GM23338 (cell line): ENCODE data around the gene TIAM1. TPM values are rescaled to one million over a fixed set of nuclear protein-coding genes. Genes with fewer than 3 reads are reported as not detected.

Experiments used
- ATAC-seq: fragments of 200-7000 bp; cut with Tn5 transposase; 3 replicates; pipeline ENCODE4 v1.9.1; 2020
- DNase-seq: peaks from one replicate; pipeline ENCODE4 v3.0.0-alpha.2; 2015; ENCODE audit warnings: low spot score
- H2AFZ ChIP-seq: fragments of 200-600 bp; sonication (generic); 2 replicates; pipeline ENCODE4 v1.8.0; 2016; ENCODE audit warnings: antibody characterized with exemption, mild to moderate bottlenecking, moderate library complexity
- H3F3A ChIP-seq: fragments of 200-600 bp; sonication (generic); replicated peaks from 2 replicates; pipeline ENCODE4 v1.8.0; 2017; ENCODE audit warnings: antibody characterized with exemption, mixed run types, low read depth
- H3K27ac ChIP-seq: fragments of 200-600 bp; sonication (generic); 2 replicates; pipeline ENCODE4 v1.6.1; 2016; ENCODE audit warnings: low read depth
- H3K27me3 ChIP-seq: fragments of 200-600 bp; sonication (generic); 2 replicates; pipeline ENCODE4 v1.8.0; 2016; ENCODE audit warnings: mild to moderate bottlenecking, mixed run types, moderate library complexity; ENCODE audit not compliant: insufficient read depth
- H3K36me3 ChIP-seq: fragments of 200-600 bp; sonication (generic); 2 replicates; pipeline ENCODE4 v1.8.0; 2016; ENCODE audit warnings: mild to moderate bottlenecking; ENCODE audit not compliant: insufficient read depth
- H3K4me1 ChIP-seq: fragments of 200-600 bp; sonication (generic); 2 replicates; pipeline ENCODE4 v1.8.0; 2016; ENCODE audit warnings: mild to moderate bottlenecking, moderate library complexity; ENCODE audit not compliant: insufficient read depth
- H3K4me2 ChIP-seq: fragments of 200-600 bp; sonication (generic); 2 replicates; pipeline ENCODE4 v1.7.1; 2017; ENCODE audit warnings: mixed run types
- H3K4me3 ChIP-seq: fragments of 200-600 bp; sonication (generic); 2 replicates; pipeline ENCODE4 v1.6.1; 2016; ENCODE audit warnings: mixed run types
- H3K79me2 ChIP-seq: fragments of 200-600 bp; sonication (generic); replicated peaks from 2 replicates; pipeline ENCODE4 v1.8.0; 2017; ENCODE audit warnings: mild to moderate bottlenecking; ENCODE audit not compliant: insufficient read depth
- H3K9me2 ChIP-seq: fragments of 200-600 bp; sonication (generic); 2 replicates; pipeline ENCODE4 v1.8.0; 2017; ENCODE audit not compliant: insufficient read depth
- H4K20me1 ChIP-seq: fragments of 200-600 bp; sonication (generic); replicated peaks from 2 replicates; pipeline ENCODE4 v1.8.0; 2017; ENCODE audit warnings: mild to moderate bottlenecking; ENCODE audit not compliant: insufficient read depth
- H3K27ac Mint-ChIP-seq: 2 replicates; pipeline ENCODE4 v1.8.0; 2020; ENCODE audit warnings: inconsistent platforms, mild to moderate bottlenecking, moderate library complexity, mixed read lengths
- H3K27me3 Mint-ChIP-seq: 3 replicates; pipeline ENCODE4 v1.8.0; 2022; ENCODE audit warnings: low read depth, mild to moderate bottlenecking, moderate library complexity, mixed read lengths, inconsistent platforms; ENCODE audit not compliant: insufficient read depth, poor library complexity
- H3K36me3 Mint-ChIP-seq: 3 replicates; pipeline ENCODE4 v1.8.0; 2021; ENCODE audit warnings: low read depth, mild to moderate bottlenecking, inconsistent platforms, moderate library complexity, mixed read lengths
- H3K4me1 Mint-ChIP-seq: 3 replicates; pipeline ENCODE4 v1.8.0; 2020; ENCODE audit warnings: mild to moderate bottlenecking, inconsistent platforms, mixed read lengths
- H3K4me3 Mint-ChIP-seq: 3 replicates; pipeline ENCODE4 v1.8.0; 2021; ENCODE audit warnings: moderate library complexity, mild to moderate bottlenecking, inconsistent platforms, mixed read lengths
- H3K9me3 Mint-ChIP-seq: 3 replicates; pipeline ENCODE4 v1.8.0; 2020; ENCODE audit warnings: moderate library complexity, mild to moderate bottlenecking, inconsistent platforms, mixed read lengths
- CREB1 ChIP-seq: fragments of 250-450 bp; sonication (Bioruptor Pico); IDR thresholded peaks from 2 replicates; pipeline ENCODE4 v1.5.0; 2020; ENCODE audit warnings: low read depth, mild to moderate bottlenecking, moderate library complexity
- EZH2 ChIP-seq: fragments of 200-600 bp; sonication (generic); IDR thresholded peaks from one replicate; pipeline ENCODE4 v1.8.0; 2017; ENCODE audit warnings: antibody characterized with exemption, mild to moderate bottlenecking, low read depth; ENCODE audit not compliant: unreplicated experiment
- EZH2phosphoT487 ChIP-seq: fragments of 200-600 bp; sonication (generic); IDR thresholded peaks from one replicate; pipeline ENCODE4 v1.8.1; 2018; ENCODE audit warnings: antibody characterized with exemption; ENCODE audit not compliant: unreplicated experiment
- JUNB ChIP-seq: IDR thresholded peaks from one replicate; pipeline ENCODE4 v1.6.1; 2016; ENCODE audit warnings: antibody characterized with exemption; ENCODE audit not compliant: unreplicated experiment
- NANOG ChIP-seq: IDR thresholded peaks from 2 replicates; pipeline ENCODE4 v1.6.1; 2016; ENCODE audit warnings: antibody characterized with exemption, borderline replicate concordance
- POLR2AphosphoS5 ChIP-seq: IDR thresholded peaks from 2 replicates; pipeline ENCODE4 v1.6.1; 2016; ENCODE audit warnings: antibody characterized with exemption, low read depth
- STAT1 ChIP-seq: IDR thresholded peaks from one replicate; pipeline ENCODE4 v1.6.1; 2016; ENCODE audit warnings: antibody characterized with exemption; ENCODE audit not compliant: unreplicated experiment
- ZNF114 ChIP-seq: fragments of 250-450 bp; sonication (Bioruptor Pico); IDR thresholded peaks from 2 replicates; pipeline ENCODE4 v1.5.0; 2020; ENCODE audit warnings: mild to moderate bottlenecking, moderate library complexity
- ZNF331 ChIP-seq: fragments of 250-450 bp; sonication (Bioruptor Pico); IDR thresholded peaks from 2 replicates; pipeline ENCODE4 v1.5.0; 2020; ENCODE audit warnings: low read depth, mild to moderate bottlenecking, moderate library complexity
- polyA plus RNA-seq: library from polyadenylated mRNA; unstranded; fragments of >200 nt; fragmentation: Nextera tagmentation; extraction: Ambion mirVana; gene quantifications from 2 replicates; pipeline ENCODE4 v1.2.1, GENCODE V29; 2016
- total RNA-seq: library from RNA; depleted of rRNA; stranded (reverse); fragments of >200 nt; shearing (Covaris generic); gene quantifications from 2 replicates; pipeline ENCODE4 v1.2.3, GENCODE V29; 2014
- TF ChIP-seq, protein P1 (sequence below): IDR thresholded peaks from 2 replicates; pipeline ENCODE4 v1.6.1; 2016; ENCODE audit warnings: antibody characterized with exemption
- TF ChIP-seq, protein P2 (sequence below): fragments of 250-450 bp; sonication (Bioruptor Pico); IDR thresholded peaks from 2 replicates; pipeline ENCODE4 v1.5.0; 2020; ENCODE audit warnings: mild to moderate bottlenecking, moderate library complexity
- TF ChIP-seq, protein P3 (sequence below), 2 experiments: fragments of 200-600 bp in 1 of 2; sonication (generic) in 1 of 2; conservative IDR thresholded peaks; 2 replicates each; pipeline versions ENCODE4 v1.5.1 to v1.6.1; 2016 to 2017; ENCODE audit warnings: antibody characterized with exemption in 2 of 2, low read depth in 2 of 2, mild to moderate bottlenecking in 2 of 2, moderate library complexity in 1 of 2
- TF ChIP-seq, protein P4 (sequence below): IDR thresholded peaks from one replicate; pipeline ENCODE4 v1.6.1; 2018; ENCODE audit warnings: antibody characterized with exemption; ENCODE audit not compliant: unreplicated experiment

Gene TIAM1
- total and polyA plus RNA-seq, 2 experiments from 2014 or later, result 18.5 to 20.0 TPM

DNA sequence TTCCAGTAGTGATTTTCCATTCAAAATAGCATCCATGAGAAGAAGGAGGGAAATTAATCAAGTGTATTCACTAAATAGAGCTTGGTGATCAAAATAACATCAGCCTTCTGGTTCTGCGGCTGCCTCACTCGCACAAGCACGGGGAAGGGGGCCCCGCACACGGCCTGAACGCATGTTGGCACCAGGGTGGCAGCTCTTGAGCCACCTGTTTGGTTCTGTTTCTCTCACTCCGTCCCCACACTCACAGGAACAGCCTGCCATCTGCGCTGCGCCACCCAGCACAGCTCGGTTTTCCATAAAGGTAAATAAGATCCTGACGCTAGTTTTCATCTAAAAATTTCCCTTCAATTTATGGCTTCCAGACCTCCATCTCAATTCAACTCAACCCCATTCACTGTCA lies 49.4 kb downstream of the TIAM1 start:
- TF ChIP-seq CREB1 (CRISPR knock-in tag) (no peak), STAT1 (no peak), JUNB (no peak), EZH2 (no peak), EZH2phosphoT487 (no peak), NANOG (no peak), ZNF114 (no peak), ZNF331 (CRISPR knock-in tag) (no peak), POLR2AphosphoS5 (no peak)
- TF ChIP-seq, protein P1, sequence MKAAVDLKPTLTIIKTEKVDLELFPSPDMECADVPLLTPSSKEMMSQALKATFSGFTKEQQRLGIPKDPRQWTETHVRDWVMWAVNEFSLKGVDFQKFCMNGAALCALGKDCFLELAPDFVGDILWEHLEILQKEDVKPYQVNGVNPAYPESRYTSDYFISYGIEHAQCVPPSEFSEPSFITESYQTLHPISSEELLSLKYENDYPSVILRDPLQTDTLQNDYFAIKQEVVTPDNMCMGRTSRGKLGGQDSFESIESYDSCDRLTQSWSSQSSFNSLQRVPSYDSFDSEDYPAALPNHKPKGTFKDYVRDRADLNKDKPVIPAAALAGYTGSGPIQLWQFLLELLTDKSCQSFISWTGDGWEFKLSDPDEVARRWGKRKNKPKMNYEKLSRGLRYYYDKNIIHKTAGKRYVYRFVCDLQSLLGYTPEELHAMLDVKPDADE, result no peak
- TF ChIP-seq, protein P2, sequence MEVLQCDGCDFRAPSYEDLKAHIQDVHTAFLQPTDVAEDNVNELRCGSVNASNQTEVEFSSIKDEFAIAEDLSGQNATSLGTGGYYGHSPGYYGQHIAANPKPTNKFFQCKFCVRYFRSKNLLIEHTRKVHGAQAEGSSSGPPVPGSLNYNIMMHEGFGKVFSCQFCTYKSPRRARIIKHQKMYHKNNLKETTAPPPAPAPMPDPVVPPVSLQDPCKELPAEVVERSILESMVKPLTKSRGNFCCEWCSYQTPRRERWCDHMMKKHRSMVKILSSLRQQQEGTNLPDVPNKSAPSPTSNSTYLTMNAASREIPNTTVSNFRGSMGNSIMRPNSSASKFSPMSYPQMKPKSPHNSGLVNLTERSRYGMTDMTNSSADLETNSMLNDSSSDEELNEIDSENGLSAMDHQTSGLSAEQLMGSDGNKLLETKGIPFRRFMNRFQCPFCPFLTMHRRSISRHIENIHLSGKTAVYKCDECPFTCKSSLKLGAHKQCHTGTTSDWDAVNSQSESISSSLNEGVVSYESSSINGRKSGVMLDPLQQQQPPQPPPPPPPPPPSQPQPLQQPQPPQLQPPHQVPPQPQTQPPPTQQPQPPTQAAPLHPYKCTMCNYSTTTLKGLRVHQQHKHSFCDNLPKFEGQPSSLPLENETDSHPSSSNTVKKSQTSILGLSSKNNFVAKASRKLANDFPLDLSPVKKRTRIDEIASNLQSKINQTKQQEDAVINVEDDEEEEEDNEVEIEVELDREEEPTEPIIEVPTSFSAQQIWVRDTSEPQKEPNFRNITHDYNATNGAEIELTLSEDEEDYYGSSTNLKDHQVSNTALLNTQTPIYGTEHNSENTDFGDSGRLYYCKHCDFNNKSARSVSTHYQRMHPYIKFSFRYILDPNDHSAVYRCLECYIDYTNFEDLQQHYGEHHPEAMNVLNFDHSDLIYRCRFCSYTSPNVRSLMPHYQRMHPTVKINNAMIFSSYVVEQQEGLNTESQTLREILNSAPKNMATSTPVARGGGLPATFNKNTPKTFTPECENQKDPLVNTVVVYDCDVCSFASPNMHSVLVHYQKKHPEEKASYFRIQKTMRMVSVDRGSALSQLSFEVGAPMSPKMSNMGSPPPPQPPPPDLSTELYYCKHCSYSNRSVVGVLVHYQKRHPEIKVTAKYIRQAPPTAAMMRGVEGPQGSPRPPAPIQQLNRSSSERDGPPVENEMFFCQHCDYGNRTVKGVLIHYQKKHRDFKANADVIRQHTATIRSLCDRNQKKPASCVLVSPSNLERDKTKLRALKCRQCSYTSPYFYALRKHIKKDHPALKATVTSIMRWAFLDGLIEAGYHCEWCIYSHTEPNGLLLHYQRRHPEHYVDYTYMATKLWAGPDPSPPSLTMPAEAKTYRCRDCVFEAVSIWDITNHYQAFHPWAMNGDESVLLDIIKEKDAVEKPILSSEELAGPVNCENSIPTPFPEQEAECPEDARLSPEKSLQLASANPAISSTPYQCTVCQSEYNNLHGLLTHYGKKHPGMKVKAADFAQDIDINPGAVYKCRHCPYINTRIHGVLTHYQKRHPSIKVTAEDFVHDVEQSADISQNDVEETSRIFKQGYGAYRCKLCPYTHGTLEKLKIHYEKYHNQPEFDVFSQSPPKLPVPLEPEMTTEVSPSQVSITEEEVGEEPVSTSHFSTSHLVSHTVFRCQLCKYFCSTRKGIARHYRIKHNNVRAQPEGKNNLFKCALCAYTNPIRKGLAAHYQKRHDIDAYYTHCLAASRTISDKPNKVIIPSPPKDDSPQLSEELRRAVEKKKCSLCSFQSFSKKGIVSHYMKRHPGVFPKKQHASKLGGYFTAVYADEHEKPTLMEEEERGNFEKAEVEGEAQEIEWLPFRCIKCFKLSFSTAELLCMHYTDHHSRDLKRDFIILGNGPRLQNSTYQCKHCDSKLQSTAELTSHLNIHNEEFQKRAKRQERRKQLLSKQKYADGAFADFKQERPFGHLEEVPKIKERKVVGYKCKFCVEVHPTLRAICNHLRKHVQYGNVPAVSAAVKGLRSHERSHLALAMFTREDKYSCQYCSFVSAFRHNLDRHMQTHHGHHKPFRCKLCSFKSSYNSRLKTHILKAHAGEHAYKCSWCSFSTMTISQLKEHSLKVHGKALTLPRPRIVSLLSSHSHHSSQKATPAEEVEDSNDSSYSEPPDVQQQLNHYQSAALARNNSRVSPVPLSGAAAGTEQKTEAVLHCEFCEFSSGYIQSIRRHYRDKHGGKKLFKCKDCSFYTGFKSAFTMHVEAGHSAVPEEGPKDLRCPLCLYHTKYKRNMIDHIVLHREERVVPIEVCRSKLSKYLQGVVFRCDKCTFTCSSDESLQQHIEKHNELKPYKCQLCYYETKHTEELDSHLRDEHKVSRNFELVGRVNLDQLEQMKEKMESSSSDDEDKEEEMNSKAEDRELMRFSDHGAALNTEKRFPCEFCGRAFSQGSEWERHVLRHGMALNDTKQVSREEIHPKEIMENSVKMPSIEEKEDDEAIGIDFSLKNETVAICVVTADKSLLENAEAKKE, result no peak
- TF ChIP-seq, protein P3, sequence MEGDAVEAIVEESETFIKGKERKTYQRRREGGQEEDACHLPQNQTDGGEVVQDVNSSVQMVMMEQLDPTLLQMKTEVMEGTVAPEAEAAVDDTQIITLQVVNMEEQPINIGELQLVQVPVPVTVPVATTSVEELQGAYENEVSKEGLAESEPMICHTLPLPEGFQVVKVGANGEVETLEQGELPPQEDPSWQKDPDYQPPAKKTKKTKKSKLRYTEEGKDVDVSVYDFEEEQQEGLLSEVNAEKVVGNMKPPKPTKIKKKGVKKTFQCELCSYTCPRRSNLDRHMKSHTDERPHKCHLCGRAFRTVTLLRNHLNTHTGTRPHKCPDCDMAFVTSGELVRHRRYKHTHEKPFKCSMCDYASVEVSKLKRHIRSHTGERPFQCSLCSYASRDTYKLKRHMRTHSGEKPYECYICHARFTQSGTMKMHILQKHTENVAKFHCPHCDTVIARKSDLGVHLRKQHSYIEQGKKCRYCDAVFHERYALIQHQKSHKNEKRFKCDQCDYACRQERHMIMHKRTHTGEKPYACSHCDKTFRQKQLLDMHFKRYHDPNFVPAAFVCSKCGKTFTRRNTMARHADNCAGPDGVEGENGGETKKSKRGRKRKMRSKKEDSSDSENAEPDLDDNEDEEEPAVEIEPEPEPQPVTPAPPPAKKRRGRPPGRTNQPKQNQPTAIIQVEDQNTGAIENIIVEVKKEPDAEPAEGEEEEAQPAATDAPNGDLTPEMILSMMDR (conservative IDR thresholded peaks at IDR 0.05; ENCODE audit: low read depth in 2 of 2), result no peak
- TF ChIP-seq, protein P4, sequence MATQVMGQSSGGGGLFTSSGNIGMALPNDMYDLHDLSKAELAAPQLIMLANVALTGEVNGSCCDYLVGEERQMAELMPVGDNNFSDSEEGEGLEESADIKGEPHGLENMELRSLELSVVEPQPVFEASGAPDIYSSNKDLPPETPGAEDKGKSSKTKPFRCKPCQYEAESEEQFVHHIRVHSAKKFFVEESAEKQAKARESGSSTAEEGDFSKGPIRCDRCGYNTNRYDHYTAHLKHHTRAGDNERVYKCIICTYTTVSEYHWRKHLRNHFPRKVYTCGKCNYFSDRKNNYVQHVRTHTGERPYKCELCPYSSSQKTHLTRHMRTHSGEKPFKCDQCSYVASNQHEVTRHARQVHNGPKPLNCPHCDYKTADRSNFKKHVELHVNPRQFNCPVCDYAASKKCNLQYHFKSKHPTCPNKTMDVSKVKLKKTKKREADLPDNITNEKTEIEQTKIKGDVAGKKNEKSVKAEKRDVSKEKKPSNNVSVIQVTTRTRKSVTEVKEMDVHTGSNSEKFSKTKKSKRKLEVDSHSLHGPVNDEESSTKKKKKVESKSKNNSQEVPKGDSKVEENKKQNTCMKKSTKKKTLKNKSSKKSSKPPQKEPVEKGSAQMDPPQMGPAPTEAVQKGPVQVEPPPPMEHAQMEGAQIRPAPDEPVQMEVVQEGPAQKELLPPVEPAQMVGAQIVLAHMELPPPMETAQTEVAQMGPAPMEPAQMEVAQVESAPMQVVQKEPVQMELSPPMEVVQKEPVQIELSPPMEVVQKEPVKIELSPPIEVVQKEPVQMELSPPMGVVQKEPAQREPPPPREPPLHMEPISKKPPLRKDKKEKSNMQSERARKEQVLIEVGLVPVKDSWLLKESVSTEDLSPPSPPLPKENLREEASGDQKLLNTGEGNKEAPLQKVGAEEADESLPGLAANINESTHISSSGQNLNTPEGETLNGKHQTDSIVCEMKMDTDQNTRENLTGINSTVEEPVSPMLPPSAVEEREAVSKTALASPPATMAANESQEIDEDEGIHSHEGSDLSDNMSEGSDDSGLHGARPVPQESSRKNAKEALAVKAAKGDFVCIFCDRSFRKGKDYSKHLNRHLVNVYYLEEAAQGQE, result no peak
- Histone ChIP-seq H2AFZ (no peak overlapping the region), H3K4me1 (peaks cover 3% of the 10 kb centered on the region; the same call in 1 of the 2 replicates), H3K79me2 (no peaks in the 10 kb centered on the region; the same call in 1 of the 2 replicates), H3K4me2 (no peak overlapping the region), H3K4me3 (no peak overlapping the region), H3K36me3 (no peaks in the 10 kb centered on the region), H3F3A (no peaks in the 10 kb centered on the region), H3K27me3 (no peaks in the 10 kb centered on the region), H3K27ac (no peak overlapping the region), H3K9me2 (peaks cover 4% of the 10 kb centered on the region; the same call in 1 of the 2 replicates), H4K20me1 (no peaks in the 10 kb centered on the region)
- ATAC-seq (no peak), DNase-seq (no peak)
- no peak overlapping the region; the same call in 1 of the 2 replicates for H3K27ac Mint-ChIP-seq
- H3K4me3 Mint-ChIP-seq, result no peak overlapping the region
- peaks cover 6% of the 10 kb centered on the region; the same call in 2 of the 3 replicates for H3K4me1 Mint-ChIP-seq
- no peaks in the 10 kb centered on the region for H3K9me3 Mint-ChIP-seq
- H3K27me3 Mint-ChIP-seq, result peaks cover 9% of the 10 kb centered on the region
- H3K36me3 Mint-ChIP-seq, result no peaks in the 10 kb centered on the region
